Epithelial cell of proximal tubule (primary cell): ENCODE results near the gene CES4A. TPM values are rescaled to one million over a fixed set of nuclear protein-coding genes. Genes with fewer than 3 reads are reported as not detected.
"Not testable (repeated sequence)": the region's sequence is repeated elsewhere in the genome, so short reads cannot be mapped to it uniquely, and the experiment has no call there.

Experiments
- DNase-seq: peaks from one replicate; pipeline ENCODE4 v3.0.0-alpha.2; 2011; ENCODE audit warnings: low read depth
- H3K4me3 ChIP-seq: 2 replicates; pipeline ENCODE4 v1.5.1; 2011; ENCODE audit warnings: low read depth, mild to moderate bottlenecking, low read length
- CTCF ChIP-seq: conservative IDR thresholded peaks from 2 replicates; pipeline ENCODE4 v1.5.1; 2012; ENCODE audit warnings: low read depth, mild to moderate bottlenecking, low read length
- total RNA-seq: library from RNA; depleted of rRNA; stranded (reverse); fragments of >200 nt; gene quantifications from 2 replicates; pipeline ENCODE4 v1.2.3, GENCODE V29; 2015

CES4A gene
- total RNA-seq, 1 donor from 2014 or later, result 0.52 TPM

GRCh38 chr16:66968847-66969246 lies 19.5 kb upstream of the CES4A start:
- H3K4me3 ChIP-seq, result no peak overlapping the region
- no peak for TF ChIP-seq CTCF
- DNase-seq, result no peak

GRCh38 chr16:66970775-66971720 lies 17.3 kb upstream of the CES4A start:
- no peak for TF ChIP-seq CTCF
- H3K4me3 ChIP-seq, result no peak overlapping the region
- DNase-seq, result no peak

GRCh38 chr16:66972983-66973382 lies 15.4 kb upstream of the CES4A start:
- TF ChIP-seq CTCF, result no peak
- H3K4me3 ChIP-seq, result no peak overlapping the region
- DNase-seq, result no peak

- no peak for DNase-seq
- no peak for TF ChIP-seq CTCF
- no peak overlapping the region for H3K4me3 ChIP-seq
Observed at GRCh38 chr16:66973716-66974115, 14.7 kb upstream of the CES4A start.

- not testable (repeated sequence) for DNase-seq, H3K4me3 ChIP-seq
Observed at GRCh38 chr16:66974156-66974931, 14.0 kb upstream of the CES4A start.

- not testable (repeated sequence) for DNase-seq, H3K4me3 ChIP-seq
Observed at GRCh38 chr16:66974932-66975246, 13.5 kb upstream of the CES4A start.

- no peak overlapping the region for H3K4me3 ChIP-seq
Observed at GRCh38 chr16:66975302-66975893, 13.0 kb upstream of the CES4A start.

More at GRCh38 chr16:66975302-66975893, 13.0 kb upstream of the CES4A start:
- no peak for TF ChIP-seq CTCF
- DNase-seq, result no peak
